Stimulated activated CD4-positive, alpha-beta T cell treated with anti-CD3 and anti-CD28 coated beads, Interleukin-15, amount 100 ng/mL, for 1 hour (primary cell): Measurements from ENCODE around the gene COL4A3.

ENCODE experiments used
- DNase-seq, 2 donors: peaks; one replicate each; pipeline ENCODE4 v3.0.0-alpha.2; 2020; ENCODE audit warnings: low read depth in 1 of 2, low spot score in 1 of 2

The COL4A3 gene

DNA sequence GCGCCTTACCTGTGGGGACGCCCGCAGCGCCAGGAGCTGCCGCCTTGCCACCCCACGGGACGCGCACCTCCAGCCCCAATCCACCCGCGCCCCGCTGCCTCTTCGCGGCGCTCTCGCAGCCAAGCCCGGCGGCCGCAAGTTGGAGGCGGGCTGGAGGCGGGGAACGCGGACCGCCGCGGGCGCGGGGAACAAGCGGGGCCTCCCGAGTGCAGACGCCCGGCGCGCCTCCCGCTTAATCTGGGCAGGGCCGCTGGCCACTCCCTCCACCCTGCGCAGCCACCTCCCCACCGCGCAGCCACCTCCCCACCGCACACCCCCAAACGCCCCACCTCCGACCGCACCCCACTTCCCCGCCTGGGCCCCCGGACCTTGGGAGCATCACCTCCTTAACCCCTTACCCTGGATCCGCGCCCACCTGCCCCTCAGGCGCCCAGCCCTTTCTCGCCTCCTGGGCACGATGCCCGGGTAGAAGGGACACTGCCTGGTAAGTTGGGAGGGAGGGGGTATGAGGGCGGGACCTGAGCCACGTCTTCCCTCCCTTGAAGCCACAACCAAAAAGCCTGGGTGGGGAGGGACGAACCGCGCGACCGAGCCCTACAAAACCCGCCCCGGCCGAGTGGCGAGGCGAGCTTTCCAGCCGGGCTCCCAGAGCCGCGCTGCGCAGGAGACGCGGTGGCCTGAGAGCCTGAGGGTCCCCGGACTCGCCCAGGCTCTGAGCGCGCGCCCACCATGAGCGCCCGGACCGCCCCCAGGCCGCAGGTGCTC lies at the start of gene COL4A3, which contains the start of gene COL4A4:
Gene COL4A3 (plus strand): TSS at position 627 of the 765 bp plus-strand sequence. CDS start 103 bp downstream, at position 730.
Gene COL4A4 (minus strand): TSS at position 208 of the 765 bp plus-strand sequence. CDS start 16,722 bp downstream, outside the sequence.
- no peak for DNase-seq

DNA sequence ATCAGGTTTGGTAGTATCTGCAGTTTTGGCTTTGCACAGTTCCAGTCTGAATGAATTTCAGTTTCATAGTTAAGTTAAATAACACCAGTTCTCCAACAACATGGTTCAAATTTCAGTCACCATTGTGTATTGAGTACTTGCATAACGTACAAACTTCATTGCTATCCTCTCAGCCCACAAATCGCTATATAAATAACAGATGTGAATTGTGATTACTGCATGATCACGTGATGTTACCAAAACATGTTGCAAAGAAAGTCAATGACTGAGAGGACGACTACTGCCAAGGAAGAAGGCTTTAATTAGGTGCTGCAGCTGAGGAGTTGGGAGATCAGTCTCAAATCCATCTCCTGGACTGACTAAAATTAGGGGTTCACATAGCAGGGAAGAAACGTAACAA lies 48.7 kb upstream of the COL4A3 start:
- DNase-seq, result no peak

DNA sequence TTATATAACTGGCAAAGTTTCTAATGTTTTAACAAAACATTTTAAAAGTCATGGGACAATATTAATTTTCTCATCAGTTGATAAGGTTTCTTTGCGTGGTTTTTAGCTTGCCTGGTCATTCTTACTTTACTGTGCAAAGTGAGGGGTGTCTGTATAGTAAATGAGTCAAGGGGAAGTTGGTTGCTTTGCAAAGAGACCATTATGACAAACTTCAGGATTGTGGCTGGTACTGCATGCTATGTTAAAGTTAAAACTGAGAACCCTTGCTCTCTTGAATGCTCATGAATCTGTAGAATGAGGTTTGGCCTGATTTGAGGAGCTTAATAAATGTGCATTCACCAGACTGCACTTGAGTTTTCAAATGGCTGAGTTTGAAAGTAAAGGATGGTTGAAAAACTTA lies 47.4 kb upstream of the COL4A3 start:
- DNase-seq, result no peak

DNA sequence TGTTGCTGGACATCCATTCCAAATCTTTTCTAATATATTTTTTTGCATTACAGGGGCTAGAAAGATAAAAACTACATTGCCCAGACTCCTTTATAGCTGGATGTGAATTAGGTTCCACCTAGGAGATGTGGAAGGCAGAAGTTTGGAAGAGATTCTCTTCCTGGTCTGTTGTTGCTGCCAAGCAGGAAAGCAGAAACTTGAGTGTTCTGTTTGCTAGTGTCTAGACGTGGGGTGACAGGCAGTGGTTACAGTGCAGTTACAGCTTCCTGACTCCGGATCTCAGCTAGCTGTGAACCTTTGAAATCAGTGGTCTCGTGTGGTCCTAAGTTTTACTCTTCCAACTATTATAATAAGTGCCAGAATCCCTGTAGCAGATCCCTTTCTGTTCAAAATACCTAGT lies 46.6 kb upstream of the COL4A3 start:
- no peak for DNase-seq

DNA sequence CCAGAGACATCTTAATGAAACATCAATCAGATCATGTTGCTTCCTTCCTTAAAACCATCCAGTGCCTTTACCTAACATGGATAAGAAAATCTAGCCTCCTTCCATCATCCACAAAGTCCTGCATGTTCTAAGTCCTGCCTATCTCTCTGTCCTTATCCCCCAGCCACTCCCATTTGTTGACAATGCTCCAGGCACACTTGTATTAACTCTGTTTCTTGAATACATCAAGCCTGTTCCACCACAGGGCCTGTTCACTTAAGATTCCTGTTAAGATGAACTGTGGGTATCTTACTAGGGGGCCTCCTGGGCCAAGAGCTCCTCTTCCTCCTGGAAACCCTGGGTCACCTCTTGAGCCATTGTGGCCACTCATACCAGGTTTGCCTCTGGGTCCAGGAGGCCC lies 46.1 kb upstream of the COL4A3 start:
- no peak for DNase-seq

DNA sequence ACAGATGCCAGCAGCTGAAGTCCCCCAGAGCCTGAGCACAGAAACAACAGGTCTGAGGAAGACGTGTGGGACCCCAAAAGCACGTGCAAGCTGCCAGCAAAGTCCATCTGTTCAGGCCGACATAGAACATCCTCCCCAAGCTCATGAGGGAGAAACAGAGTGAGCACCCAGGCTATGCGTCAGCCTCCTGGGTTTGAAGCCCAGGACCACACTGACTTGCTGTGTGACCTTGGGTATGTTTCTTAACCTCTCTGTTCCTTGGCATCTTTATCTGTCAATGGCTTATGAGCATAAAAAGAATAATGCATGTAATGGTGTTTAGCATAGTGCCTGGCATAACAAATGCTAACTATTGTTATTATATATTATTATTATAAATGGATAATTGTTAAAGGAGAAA lies 40.7 kb upstream of the COL4A3 start:
- DNase-seq, result no peak

DNA sequence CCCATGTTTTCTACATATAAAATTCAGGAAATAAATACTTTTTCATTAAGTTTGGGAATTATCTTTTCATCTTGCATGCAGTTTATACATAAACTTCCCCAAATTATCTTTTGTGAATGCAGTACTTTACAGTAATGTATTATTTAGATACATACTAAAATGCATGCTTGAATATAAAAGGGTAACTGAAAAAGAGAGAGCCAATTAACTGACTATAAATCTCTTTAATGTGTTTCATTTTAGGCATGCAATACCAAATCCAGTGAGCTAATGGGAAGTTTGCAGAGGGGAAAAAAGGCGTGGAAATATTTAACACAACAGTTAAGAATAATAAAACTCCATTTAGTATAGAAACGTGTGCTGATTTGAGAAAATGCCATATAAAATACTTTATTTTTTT lies 39.6 kb upstream of the COL4A3 start:
- DNase-seq, result no peak

DNA sequence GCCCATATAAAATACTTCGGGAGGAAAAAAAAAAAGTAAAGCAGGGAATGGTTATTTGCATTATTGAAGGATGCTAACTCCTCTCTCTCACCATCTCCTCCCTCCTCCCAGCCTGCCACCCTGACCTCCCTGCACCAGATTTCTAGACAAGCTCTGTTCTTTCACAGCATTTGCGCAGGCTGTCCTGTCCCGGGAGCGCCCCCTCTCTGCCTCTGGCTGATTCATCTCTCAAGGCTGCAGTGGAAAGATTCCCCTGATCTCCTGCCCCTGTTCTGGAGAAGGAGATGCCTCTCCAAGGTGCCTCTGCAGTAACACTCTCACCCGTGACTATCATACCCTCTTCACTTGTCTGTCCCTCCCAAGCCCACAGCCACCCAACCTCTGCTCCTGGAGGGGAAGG lies 38.9 kb upstream of the COL4A3 start:
- no peak for DNase-seq

DNA sequence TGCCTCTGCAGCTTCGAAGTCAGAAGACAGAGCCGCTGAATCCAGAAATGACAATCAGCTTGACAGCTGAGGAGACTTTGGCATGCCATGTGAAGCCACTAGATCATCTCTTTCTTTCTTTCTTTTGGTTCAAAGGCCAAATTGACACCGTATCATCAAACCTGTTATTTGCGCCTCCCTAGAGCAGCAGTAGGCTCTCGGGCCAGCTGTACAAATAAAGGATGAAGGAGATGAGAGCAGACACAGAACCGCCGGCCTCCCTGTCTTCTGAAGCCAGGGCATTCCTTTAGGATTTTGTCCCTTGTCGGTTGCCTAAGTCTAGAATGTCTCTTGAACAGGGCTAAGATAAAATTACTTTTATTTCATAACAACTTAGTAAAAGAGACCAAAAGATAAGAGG lies 37.2 kb upstream of the COL4A3 start:
- no peak for DNase-seq

DNA sequence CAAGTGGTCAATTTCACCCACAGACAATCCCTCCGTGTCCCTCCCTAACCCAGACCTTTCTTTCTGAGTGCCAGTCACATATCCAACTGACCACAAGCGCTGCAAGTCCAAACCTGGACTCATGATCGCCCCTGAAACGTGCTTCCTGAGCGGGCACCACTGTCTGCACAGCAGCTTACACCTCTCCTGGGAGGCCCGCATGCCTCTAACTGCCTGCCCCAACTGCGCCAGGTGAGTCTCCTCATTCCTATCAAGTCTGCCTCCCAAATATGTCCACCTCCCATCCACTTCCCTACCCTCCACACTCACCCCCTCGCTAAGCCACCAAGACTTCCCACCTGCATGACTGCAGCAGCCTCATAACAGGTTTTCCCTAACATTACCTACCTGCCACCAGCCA lies 33.8 kb upstream of the COL4A3 start:
- no peak for DNase-seq

DNA sequence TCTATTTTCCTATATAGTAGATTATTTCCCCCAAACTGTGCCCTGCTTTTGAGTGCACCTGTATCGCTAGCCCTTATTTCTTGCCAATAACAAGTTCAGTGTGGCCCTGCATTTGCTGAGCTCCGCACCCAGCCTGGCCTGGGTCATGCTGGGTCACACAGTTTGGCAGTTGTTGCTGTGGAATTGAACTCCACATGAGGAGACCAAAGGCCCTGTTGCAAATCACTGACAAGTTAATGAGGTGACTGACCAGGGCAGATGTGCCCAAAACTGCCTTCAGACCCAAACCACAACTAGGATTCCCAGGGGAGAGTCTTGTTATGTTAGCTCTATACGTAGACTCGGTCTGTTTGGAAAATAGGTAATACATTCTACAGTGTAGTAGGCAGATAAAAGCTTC lies 31.4 kb upstream of the COL4A3 start:
- no peak for DNase-seq

DNA sequence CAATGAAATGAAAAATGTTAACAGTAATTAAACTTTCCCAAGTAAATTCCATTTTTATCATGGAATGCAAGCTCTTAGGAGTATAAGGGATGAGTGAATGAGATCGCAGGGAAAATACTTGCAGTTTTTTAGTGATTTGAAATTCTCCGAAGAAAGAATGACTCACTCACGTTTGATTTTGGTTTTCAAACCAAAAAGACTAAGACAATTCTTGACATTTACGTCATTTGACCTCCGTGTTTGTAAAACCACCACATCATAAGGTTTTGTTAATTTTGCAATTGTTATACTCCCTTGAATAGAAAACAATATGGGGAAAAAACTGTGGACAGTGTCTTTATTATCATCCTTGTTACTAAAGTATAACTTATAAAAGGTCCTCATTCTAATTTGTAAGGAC lies 29.8 kb upstream of the COL4A3 start:
- no peak for DNase-seq

DNA sequence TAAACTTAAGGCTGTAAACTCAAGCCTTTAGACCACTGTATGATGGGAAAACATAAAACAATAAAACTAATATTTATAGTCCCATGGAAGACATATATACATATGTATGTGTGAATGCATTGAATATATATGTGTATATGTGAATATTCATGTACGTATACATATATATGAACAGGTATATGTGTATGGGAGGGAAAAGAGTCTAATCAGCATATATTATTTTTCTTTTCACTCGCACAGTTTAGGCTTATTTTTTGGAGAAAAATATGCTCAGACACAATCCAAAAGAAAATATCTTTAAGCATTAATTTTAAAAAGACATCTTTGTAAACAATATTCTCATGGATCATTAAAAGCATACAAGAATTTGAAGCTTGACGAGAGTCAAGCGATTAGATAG lies 23.1 kb upstream of the COL4A3 start:
- DNase-seq, result no peak

DNA sequence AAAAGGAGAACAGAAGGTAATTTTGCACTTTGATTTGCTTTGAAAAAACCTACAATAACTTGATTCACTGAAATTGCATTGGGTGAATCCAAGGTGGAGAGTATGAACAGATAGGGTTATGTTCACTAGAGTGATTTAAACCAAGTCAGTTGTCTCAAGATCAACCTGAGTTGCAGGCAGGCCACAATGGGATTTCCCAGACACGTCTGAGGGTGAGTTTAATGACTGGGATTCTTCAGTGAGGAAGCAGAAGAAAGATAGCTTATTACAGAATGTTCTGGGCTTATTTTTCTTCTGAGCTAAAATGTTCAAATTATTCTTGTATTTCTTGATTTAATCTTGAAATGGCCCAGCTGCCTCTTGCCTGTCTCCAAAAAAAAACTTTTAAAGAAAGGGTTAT lies 20.5 kb upstream of the COL4A3 start:
- DNase-seq, result no peak

DNA sequence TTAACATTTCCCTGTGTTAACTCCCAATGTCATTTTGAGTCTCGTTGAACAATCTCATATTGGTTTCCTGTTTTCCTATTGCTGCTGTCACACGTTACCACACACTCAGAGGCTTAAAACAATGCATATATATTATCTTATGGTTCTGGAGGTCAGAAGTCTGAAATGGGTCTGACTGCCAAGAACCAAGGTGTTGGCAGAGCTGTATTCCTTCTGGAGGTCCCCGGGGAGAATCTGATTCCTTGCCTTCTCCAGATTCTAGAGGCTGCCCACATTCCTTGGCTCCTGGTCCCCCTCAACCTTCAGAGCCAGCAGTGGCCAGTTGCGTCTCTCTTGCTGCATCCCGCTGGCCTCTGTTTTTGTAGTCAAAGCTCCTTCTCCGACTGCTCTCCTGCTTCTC lies 18.0 kb upstream of the COL4A3 start:
- no peak for DNase-seq

DNA sequence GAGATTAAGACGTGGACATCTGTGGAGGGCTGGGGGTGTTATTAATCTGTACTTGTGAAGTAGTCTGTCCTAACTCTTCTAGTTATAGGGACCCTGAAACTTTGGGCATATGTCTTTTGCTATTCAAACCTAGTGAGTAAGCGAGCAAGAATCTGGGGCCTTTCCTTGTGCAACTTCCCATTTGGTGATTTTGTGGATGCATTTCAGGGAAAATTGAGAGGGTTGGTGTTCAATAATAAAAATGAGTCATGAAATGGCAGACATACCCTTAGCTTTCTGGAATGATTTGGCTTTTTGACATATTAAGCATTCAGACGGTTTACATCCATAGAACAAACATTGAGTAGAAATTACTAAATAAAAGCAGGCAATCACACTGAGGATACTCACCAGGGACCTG lies 17.4 kb upstream of the COL4A3 start:
- no peak for DNase-seq

DNA sequence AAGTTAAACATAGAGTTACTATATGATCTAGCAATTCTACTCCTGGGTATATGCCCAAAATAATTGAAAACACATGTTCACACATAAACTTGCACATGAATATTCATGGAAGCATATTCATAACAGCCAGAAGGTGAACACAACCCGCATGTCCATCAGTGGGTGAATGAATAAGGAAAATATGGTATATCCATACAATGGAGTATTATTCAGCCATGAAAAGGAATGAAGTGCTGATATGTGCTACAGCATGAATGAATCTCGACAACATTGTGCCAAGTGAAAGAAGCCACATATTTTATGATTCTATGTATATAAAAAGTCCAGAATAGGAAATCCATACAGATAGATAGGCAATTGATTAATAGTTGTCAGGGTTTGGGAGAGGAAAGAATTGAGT lies 16.3 kb upstream of the COL4A3 start:
- DNase-seq, result no peak

DNA sequence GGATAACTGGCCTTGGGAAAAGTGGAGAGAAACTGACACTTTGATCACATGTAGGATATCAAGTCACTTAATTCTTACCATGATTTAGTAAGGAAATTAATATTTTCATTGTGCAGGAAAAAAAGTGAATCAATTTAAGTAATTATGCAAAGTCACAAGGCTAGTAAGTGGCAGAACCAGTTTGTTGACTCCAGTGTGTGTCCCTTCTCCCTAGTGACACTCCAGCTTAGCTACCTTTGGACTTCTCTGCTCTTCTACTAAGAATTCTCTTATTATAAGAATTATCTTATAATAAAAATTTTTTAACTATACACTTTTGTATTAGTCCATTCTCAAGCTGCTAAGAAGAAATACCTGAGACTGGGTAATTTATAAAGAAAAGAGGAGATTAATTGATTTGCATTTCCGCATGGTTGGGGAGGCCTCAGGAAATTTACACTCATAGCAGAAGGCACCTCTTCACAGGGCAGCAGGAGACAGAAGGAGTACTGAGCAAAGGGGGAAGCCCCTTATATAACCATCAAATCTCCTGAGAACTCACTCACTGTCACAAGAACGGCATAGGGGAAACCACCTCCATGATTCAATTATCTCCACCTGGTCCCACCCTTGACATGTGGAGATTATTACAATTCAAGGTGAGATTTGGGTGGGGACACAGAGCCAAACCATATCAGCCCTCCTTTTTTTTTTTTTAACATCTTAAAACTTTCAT lies 14.0 kb upstream of the COL4A3 start:
- no peak for DNase-seq

DNA sequence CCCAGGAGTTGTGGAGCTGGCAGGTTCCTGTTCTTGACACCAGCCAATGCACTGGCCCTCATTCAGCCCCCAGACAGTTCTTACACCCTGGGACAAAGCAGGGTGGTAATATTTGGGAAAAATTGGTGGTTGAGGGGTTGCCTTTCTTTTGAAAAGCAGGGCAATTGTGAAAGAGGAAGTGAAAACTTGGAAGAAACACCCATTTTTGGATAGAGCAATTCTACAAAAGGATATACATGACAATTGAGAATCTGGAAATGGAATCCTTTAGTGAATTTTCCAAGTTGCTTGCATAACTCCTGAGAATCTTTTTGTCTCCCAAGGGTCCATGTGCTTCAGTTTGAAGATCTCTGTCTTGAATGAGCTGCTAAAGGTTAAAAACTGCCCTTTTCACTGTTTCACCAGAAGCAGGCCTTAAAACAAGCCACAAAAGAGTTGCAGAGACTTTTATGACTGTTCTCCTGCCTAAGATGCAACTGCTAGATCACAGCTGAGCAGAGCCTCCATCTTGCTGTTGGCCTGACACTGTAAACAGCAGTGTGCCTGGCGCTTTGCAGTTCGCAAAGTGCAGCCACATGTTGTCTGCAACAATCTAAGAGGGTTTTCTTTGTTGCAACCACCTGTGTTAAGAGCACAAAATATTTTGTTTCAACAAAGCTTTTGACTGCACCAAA lies 12.2 kb upstream of the COL4A3 start:
- no peak for DNase-seq

DNA sequence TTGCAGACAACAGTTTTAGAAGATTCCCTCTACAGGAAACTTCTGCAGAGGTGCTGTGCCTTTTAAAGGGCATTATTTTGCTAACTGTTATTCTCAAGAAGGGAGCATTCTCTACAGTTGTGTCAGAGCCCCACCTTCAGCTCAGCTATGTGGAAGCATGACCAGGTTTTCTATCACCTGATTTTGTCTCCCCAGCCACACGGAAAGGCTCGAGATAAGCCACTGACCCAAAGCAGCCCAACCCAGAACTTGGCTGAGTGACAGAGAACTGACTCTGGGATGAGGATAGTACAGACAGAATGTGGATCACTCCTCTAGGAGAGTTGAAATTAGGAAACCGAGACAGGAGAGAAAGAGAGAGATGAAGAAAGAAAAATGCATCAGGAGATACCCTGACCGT lies 11.1 kb upstream of the COL4A3 start:
- DNase-seq, result no peak

DNA sequence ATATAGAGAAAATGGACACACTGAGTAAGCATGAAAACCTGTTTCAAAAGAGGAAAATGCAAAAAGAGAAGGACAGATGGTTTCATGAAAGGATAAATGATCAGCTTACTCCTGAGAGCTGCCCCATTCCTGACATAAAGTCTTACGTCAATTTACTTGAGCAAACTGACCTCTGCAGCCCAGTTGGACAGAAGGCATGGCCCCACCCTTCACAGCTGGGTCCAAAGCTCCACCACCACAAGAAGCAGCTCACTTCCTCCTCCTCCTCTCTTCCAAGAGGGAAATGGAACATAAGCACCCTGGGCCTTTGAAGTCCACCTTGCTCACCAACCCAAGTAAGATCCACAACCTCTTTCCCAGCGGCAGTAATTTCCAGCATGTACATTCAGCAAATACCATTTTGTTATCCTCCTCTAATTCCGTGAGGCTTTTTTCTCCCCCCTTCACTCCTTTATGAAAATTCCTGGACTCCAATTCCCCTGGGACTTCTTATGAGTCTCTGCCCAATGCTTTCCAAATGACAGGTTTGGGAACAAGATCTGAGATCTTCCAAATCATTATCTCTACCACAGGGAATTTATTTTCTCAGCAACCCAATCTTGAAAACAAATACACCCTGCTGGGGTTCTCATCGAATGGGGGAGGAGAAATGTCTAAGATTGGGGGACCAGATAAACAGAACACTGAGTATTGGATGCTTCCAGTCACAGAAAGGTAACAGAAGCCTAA lies 10.5 kb upstream of the COL4A3 start:
- DNase-seq, result no peak
